HepG2 (cell line): Measurements from ENCODE around the gene KLHL12. TPM values are rescaled to one million over a fixed set of nuclear protein-coding genes. Genes with fewer than 3 reads are reported as not detected.

Experiments
- FOXK1 ChIP-seq: sonication (generic); formaldehyde crosslinking; IDR thresholded peaks from 2 replicates; pipeline ENCODE4 v1.4.0; 2020; ENCODE audit warnings: low read depth, missing genetic modification reagents, borderline replicate concordance
- GATAD2A ChIP-seq: IDR thresholded peaks from 2 replicates; pipeline ENCODE4 v1.6.1; 2016
- HOXA9 ChIP-seq: sonication (generic); formaldehyde crosslinking; IDR thresholded peaks from 2 replicates; pipeline ENCODE4 v1.8.1; 2022; ENCODE audit warnings: missing genetic modification reagents, mild to moderate bottlenecking, moderate library complexity, borderline replicate concordance
- MED1 ChIP-seq: sonication (generic); formaldehyde crosslinking; IDR thresholded peaks from 2 replicates; pipeline ENCODE4 v1.4.0; 2020; ENCODE audit warnings: missing genetic modification reagents
- MIER2 ChIP-seq: IDR thresholded peaks from 2 replicates; pipeline ENCODE4 v1.6.1; 2016; ENCODE audit warnings: missing biosample characterization, missing genetic modification reagents
- ZFP36L2 ChIP-seq: sonication (generic); formaldehyde crosslinking; IDR thresholded peaks from 2 replicates; pipeline ENCODE4 v1.4.0; 2020; ENCODE audit warnings: missing genetic modification reagents
- ZFX ChIP-seq: sonication (generic); formaldehyde crosslinking; IDR thresholded peaks from 2 replicates; pipeline ENCODE4 v1.4.0; 2020; ENCODE audit warnings: mild to moderate bottlenecking, low read depth, missing genetic modification reagents, moderate library complexity
- ZFY ChIP-seq: sonication (generic); formaldehyde crosslinking; IDR thresholded peaks from 2 replicates; pipeline ENCODE4 v1.4.0; 2020; ENCODE audit warnings: missing genetic modification reagents
- ZNF44 ChIP-seq: sonication (generic); formaldehyde crosslinking; IDR thresholded peaks from 2 replicates; pipeline ENCODE4 v1.5.1; 2020; ENCODE audit warnings: mild to moderate bottlenecking, missing genetic modification reagents
- ZNF562 ChIP-seq: sonication (generic); formaldehyde crosslinking; IDR thresholded peaks from 2 replicates; pipeline ENCODE4 v1.8.0; 2022; ENCODE audit warnings: missing genetic modification reagents, borderline replicate concordance
- ZNF616 ChIP-seq: sonication (generic); formaldehyde crosslinking; IDR thresholded peaks from 2 replicates; pipeline ENCODE4 v1.5.0; 2020; ENCODE audit warnings: low read depth, mild to moderate bottlenecking, missing genetic modification reagents
- ZNF788 ChIP-seq: sonication (generic); formaldehyde crosslinking; IDR thresholded peaks from 2 replicates; pipeline ENCODE4 v1.5.0; 2020; ENCODE audit warnings: mild to moderate bottlenecking, missing genetic modification reagents, borderline replicate concordance
- ZSCAN25 ChIP-seq: sonication (generic); formaldehyde crosslinking; IDR thresholded peaks from 2 replicates; pipeline ENCODE4 v1.8.0; 2022; ENCODE audit warnings: mild to moderate bottlenecking, missing genetic modification reagents
- polyA plus RNA-seq, 8 experiments: library from polyadenylated mRNA; depleted of rRNA in 3 of 8; stranded (reverse) in 7 of 8; unstranded in 1 of 8; fragments of >200 nt; fragmentation: Illumina TruSeq in 4 of 8; extraction: Trizol in 4 of 8; gene quantifications; 2 replicates each; pipeline versions ENCODE4 v1.2.1 to v1.2.3, GENCODE V29; 2011 to 2016; ENCODE audit warnings: low read depth in 4 of 8, missing spikeins in 1 of 8, mixed read lengths in 1 of 8; ENCODE audit not compliant: insufficient read depth in 1 of 8
- total RNA-seq, 5 experiments: library from RNA; depleted of rRNA; stranded (reverse); fragments of >200 nt; fragmentation: Illumina TruSeq; extraction: Trizol; gene quantifications; 2 replicates each; pipeline ENCODE4 v1.2.3, GENCODE V29; 2016; ENCODE audit warnings: low read depth in 1 of 5
- TF ChIP-seq, protein P1 (sequence below): IDR thresholded peaks from 2 replicates; pipeline ENCODE4 v1.6.1; 2016; ENCODE audit warnings: low read depth, borderline replicate concordance
- TF ChIP-seq, protein P2 (sequence below): sonication (generic); formaldehyde crosslinking; IDR thresholded peaks from 2 replicates; pipeline ENCODE4 v1.8.1; 2023; ENCODE audit warnings: mild to moderate bottlenecking, moderate library complexity, missing genetic modification reagents
- TF ChIP-seq, protein P3 (sequence below), 2 experiments: sonication (generic) in 1 of 2; formaldehyde crosslinking in 1 of 2; IDR thresholded peaks; 2 replicates each; pipeline versions ENCODE4 v1.4.0 to v1.6.1; 2018 to 2020; ENCODE audit warnings: missing genetic modification reagents in 2 of 2, borderline replicate concordance in 1 of 2, low read depth in 1 of 2, mild to moderate bottlenecking in 1 of 2, missing biosample characterization in 1 of 2
- TF ChIP-seq, protein P4 (sequence below): sonication (generic); formaldehyde crosslinking; IDR thresholded peaks from 2 replicates; pipeline ENCODE4 v1.5.0; 2020; ENCODE audit warnings: mild to moderate bottlenecking, missing genetic modification reagents, borderline replicate concordance

The KLHL12 gene
- total and polyA plus RNA-seq, 2 of the 13 experiments (the other 11 are each of a cell fraction or from before 2014, with no cell fraction given) = 19.2 to 25.2 TPM

DNA sequence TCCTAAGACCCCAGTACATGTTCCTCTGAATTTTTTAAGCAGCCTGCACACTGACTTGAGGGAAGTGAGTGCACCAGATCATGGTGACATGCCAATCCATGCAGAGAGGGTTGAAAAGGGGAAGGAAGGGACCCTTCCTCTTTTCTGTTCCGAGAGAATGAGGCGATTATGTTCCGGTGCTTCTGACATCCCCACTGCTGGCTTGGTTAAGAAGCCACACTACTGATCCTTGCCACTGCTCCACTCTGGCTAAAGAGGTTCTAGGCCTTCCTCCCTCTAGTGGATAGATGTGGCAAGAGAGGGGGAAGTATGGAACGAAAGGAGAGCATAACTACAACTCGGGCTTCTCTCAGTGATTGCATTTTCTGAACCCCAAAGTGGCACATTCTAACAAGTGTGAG, 41.9 kb upstream of the KLHL12 start (continued):
- TF ChIP-seq, protein P1, sequence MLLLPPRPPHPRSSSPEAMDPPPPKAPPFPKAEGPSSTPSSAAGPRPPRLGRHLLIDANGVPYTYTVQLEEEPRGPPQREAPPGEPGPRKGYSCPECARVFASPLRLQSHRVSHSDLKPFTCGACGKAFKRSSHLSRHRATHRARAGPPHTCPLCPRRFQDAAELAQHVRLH (CRISPR knock-in tag) = no peak
- TF ChIP-seq ZFX (CRISPR knock-in tag) = peak; percentile 77
- no peak for TF ChIP-seq MIER2
- TF ChIP-seq ZSCAN25 (CRISPR knock-in tag) = 0 out of 2 replicates have a peak, but pooled peaks have one; percentile 22
- TF ChIP-seq ZFP36L2 (CRISPR knock-in tag) = no peak
- TF ChIP-seq FOXK1 = no peak
- 0 out of 2 replicates have a peak, but pooled peaks have one; percentile 33 for TF ChIP-seq ZNF616 (CRISPR knock-in tag)
- TF ChIP-seq, protein P2, sequence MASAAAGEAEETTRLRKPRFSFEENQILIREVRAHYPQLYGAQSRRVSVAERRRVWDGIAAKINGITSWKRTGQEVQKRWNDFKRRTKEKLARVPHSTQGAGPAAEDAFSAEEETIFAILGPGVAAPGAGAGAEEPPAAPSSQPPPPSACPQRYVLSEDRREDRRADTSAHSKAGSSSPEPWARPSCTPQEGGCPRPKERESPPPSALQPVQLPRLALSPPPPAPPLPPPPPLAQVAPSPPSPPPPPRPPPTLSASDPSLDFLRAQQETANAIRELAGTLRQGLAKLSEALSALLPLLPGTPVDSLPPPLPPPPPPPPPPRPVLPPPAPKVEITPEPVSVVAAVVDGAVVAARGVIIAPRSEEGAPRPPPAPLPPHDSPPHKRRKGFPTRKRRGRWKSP = 0 out of 2 replicates have a peak, but pooled peaks have one; percentile 41
- TF ChIP-seq, protein P3, sequence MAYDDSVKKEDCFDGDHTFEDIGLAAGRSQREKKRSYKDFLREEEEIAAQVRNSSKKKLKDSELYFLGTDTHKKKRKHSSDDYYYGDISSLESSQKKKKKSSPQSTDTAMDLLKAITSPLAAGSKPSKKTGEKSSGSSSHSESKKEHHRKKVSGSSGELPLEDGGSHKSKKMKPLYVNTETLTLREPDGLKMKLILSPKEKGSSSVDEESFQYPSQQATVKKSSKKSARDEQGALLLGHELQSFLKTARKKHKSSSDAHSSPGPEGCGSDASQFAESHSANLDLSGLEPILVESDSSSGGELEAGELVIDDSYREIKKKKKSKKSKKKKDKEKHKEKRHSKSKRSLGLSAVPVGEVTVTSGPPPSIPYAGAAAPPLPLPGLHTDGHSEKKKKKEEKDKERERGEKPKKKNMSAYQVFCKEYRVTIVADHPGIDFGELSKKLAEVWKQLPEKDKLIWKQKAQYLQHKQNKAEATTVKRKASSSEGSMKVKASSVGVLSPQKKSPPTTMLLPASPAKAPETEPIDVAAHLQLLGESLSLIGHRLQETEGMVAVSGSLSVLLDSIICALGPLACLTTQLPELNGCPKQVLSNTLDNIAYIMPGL (CRISPR knock-in tag; IDR thresholded peaks at IDR 0.05; ENCODE audit: borderline replicate concordance in 1 of 2, low read depth in 1 of 2) = peak; percentile 51 to 66; a peak in 2 of 4 replicates
- TF ChIP-seq ZNF788 = no peak
- no peak for TF ChIP-seq ZNF562 (CRISPR knock-in tag)
- TF ChIP-seq ZFY (CRISPR knock-in tag) = peak; percentile 59
- 0 out of 2 replicates have a peak, but pooled peaks have one; percentile 20 for TF ChIP-seq MED1 (CRISPR knock-in tag)
- TF ChIP-seq ZNF44 (CRISPR knock-in tag) = 0 out of 2 replicates have a peak, but pooled peaks have one; percentile 40
- TF ChIP-seq, protein P4, sequence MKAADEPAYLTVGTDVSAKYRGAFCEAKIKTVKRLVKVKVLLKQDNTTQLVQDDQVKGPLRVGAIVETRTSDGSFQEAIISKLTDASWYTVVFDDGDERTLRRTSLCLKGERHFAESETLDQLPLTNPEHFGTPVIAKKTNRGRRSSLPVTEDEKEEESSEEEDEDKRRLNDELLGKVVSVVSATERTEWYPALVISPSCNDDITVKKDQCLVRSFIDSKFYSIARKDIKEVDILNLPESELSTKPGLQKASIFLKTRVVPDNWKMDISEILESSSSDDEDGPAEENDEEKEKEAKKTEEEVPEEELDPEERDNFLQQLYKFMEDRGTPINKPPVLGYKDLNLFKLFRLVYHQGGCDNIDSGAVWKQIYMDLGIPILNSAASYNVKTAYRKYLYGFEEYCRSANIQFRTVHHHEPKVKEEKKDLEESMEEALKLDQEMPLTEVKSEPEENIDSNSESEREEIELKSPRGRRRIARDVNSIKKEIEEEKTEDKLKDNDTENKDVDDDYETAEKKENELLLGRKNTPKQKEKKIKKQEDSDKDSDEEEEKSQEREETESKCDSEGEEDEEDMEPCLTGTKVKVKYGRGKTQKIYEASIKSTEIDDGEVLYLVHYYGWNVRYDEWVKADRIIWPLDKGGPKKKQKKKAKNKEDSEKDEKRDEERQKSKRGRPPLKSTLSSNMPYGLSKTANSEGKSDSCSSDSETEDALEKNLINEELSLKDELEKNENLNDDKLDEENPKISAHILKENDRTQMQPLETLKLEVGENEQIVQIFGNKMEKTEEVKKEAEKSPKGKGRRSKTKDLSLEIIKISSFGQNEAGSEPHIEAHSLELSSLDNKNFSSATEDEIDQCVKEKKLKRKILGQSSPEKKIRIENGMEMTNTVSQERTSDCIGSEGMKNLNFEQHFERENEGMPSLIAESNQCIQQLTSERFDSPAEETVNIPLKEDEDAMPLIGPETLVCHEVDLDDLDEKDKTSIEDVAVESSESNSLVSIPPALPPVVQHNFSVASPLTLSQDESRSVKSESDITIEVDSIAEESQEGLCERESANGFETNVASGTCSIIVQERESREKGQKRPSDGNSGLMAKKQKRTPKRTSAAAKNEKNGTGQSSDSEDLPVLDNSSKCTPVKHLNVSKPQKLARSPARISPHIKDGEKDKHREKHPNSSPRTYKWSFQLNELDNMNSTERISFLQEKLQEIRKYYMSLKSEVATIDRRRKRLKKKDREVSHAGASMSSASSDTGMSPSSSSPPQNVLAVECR (CRISPR knock-in tag) = peak; percentile 36; the same call in 1 of the 2 replicates
- no peak for TF ChIP-seq HOXA9 (CRISPR knock-in tag)
- peak; percentile 14; the same call in 1 of the 2 replicates for TF ChIP-seq GATAD2A (CRISPR knock-in tag)
